PC-3 (cell line): ENCODE measurements around the gene UBE3C.

Experiments used
- CTCF ChIP-seq: fragments of 300-600 bp; sonication (generic); conservative IDR thresholded peaks from 2 replicates; pipeline ENCODE4 v1.5.1; 2017; ENCODE audit warnings: antibody characterized with exemption, low read depth, mild to moderate bottlenecking, low read length
- EZH2 ChIP-seq: fragments of 300-600 bp; sonication (generic); IDR thresholded peaks from one replicate; pipeline ENCODE4 v1.6.1; 2017; ENCODE audit warnings: antibody characterized with exemption, mild to moderate bottlenecking, low read length; ENCODE audit not compliant: unreplicated experiment
- EZH2phosphoT487 ChIP-seq: fragments of 300-600 bp; sonication (generic); IDR thresholded peaks from 2 replicates; pipeline ENCODE4 v1.6.1; 2018; ENCODE audit warnings: mild to moderate bottlenecking, antibody characterized with exemption, low read length, borderline replicate concordance

- TF ChIP-seq EZH2phosphoT487 (no peak), EZH2 (no peak), CTCF (no peak)
Measured at GRCh38 chr7:157138424-157139110, at the start of gene UBE3C.
